Measurements from ENCODE around the gene B3GALT4.

DNA sequence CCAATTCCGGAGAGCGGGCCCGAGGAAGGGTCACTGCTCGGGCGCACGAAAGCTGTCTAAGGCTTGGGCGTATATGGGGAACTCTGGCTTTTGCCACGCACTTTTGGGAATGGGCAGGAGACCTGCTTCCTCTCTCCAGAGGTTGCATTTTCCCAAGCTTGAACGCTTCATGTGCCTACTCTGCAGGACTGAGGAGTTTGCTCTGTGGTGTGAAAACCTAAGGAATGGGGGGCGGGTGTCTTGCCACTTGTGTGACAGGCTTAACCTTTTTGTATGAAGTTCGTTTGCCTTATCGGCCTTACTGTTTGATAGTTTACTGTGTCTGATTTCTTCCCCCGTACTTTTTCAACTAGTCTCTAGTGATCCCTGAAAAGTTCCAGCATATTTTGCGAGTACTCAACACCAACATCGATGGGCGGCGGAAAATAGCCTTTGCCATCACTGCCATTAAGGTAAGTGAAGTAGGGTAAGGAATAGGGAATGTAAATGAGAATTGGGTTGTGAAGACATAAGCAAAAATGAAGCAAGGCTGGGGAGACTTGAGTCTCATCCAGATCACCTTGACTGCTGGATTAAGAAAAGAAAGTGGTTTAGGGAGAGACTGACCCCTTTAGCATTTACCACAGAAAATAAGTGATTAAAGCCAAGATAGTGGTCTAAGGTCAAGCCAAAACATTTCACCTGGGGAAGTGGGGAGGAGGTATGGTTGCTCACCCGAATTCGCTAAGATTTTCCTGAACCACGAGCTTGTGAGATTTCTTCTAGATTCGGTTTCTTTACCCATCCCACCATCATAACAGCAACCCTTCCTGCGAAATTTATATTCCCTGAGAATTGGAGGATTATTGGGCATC, 4.4 kb upstream of the B3GALT4 start:
- no peak for TF ChIP-seq CTCF (IDR thresholded peaks at IDR 0.05)
- TF ChIP-seq POLR2AphosphoS5 (IDR thresholded peaks at IDR 0.05): no peak
